ENCODE measurements around the gene C1orf87.

The C1orf87 gene

DNA sequence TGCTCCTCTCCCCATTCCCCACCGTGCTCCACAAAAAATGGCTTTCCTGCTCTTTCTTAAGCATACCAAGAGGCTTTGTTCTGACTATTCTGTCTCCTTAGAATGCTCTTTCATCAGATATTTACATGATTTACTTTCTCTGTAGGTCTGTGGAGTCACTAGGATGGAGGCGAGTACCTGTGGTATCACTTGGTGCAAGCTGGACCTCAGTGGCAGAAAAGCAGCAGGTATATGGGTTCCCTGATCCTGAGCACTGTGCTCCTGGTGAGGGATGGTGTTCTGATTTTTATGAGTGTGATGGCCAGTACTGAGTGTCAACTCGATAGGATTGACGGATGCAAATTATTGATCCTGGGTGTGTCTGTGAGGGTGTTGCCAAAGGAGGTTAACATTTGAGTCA lies 10.0 kb downstream of the C1orf87 start:
- no peak for DNase-seq (ENCODE audit: low read depth in 2 of 2)

DNA sequence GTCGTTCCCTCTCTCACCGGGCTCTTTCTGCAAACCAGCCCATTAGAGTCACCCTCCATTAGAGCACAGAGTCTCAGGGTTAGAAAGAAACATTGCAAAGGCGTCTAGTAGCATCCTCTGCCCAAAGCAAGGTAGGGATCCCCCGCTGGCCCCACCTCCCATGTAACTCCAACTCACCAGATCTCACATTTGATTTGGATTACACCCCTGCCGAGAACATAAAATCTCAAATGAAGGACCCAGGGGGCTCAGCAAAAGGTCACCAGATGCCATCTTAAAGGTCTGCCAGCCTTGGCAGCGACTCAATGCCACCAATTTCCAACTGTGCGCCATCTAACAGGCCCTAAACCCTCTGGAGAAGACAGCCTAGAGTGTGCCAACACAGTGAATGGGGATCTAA lies 14.1 kb downstream of the C1orf87 start:
- DNase-seq (ENCODE audit: low read depth in 2 of 2) = no peak

DNA sequence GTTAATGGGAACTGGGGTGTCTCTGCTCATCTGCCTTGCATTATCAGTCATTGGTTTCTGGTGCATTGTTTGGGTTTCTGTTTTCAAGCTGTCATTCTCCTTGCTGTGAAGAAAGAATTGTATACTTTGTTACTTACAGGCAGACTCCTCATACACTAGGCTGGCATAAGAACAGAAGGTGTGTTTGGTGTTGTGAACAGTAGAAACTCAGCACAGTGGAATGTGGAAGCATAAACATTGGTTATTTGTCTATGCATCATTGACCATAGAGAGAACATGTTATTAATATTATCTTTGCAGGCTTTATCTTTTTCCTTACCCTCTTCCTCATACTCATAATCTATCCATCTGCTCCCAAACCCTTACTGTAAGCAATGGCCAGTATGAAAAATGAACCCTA lies 18.2 kb downstream of the C1orf87 start:
- no peak for DNase-seq (ENCODE audit: low read depth in 2 of 2)

GRCh38 chr1:60054374-60054773 lies 19.2 kb downstream of the C1orf87 start:
- DNase-seq (ENCODE audit: low read depth in 2 of 2) = no peak

DNA sequence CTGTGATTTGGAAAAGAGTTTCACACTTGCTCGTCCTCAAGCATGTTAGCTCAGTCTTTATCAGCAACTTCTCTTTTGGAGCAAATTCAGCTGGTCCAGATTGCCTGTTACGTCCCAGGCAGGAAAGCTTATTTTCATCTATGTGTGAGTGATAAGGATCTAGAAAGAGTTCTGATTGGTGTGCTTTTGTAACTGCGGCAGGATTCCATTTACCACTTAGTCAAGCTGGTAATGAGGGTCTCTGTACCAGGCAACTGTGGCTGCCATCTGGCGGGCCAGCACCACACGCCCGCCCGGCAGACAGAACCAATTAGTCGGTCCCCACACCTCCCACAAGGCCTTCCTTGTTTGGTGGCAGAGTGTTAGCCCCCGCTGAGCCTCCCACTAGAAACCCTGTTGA lies 21.0 kb downstream of the C1orf87 start:
- no peak for DNase-seq (ENCODE audit: low read depth in 2 of 2)

- no peak for DNase-seq (ENCODE audit: low read depth in 2 of 2)
These were observed 22.4 kb downstream of the C1orf87 start for GRCh38 chr1:60051191-60051590.

GRCh38 chr1:60049188-60049587 lies 24.4 kb downstream of the C1orf87 start:
- DNase-seq (ENCODE audit: low read depth in 2 of 2) = no peak

DNA sequence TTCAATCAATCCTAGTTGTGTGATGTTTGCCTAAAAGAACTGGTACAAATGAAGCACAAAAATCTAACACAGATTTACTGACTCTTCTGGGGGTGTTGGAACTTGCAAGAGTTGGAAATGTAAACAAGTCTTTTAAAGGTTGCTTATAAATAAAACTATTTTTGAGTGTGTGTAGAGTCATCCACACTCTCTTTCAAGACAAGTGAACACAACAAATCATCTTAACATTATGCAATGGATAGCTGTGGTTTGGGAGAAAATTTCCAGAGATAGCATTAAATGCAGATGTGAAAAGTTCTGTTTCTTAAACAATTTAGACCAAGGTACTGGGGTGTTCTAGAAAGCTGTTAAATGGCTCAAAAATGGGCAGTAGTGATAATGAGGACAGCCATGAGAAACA lies 28.7 kb downstream of the C1orf87 start:
- no peak for DNase-seq (ENCODE audit: low read depth in 2 of 2)

- DNase-seq (ENCODE audit: low read depth in 2 of 2) = no peak
These were observed 31.8 kb downstream of the C1orf87 start for GRCh38 chr1:60041783-60042182.

DNA sequence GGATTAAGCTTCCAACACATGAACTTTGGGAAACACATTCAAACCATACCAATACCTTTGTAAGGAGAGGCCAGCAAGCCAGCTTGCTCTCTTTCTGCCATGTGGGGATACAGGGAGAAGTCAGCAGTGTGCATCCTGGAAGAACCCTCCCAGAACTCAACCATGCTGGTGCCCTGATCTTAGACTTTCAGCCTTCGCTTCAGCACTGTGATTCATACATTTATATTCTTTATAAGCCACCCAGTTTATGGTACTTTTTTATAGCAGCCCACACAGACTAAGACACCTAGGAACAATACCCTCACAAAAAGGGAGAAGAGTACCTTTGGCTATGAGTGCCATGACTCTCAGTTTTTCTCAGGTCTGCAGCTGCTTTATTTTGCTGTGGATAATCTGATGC lies 35.9 kb downstream of the C1orf87 start:
- DNase-seq (ENCODE audit: low read depth in 2 of 2) = no peak

DNA sequence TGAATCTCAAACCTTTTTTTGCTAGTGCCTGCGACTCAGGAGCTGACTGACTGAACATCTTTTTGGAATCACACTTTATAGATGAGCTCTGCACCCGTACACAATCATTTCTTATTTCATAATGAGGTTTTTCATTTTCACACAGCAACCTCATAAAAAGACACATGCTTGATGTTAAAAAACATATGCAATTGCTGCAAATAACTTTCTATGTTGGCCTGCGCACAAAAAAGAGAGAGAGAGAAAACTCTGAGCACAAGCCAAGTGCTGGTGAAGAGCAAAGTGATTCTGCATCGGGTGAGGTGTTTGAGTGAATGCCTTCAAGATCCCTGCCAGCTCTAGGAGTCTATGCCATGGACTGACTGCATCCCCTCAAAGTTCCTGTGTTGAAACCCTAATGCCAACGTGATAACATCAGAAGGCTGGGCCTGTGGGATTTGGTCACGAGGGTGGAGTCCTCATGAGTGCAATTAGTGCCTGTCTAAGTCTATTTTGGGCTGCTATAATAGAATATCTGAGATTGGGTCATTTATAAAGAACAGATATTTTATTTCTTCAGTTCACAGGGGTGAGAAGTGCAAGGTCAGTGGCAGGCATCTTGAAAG lies 36.6 kb downstream of the C1orf87 start:
- no peak for DNase-seq (ENCODE audit: low read depth in 2 of 2)

- DNase-seq (ENCODE audit: low read depth in 2 of 2) = no peak
These were observed 37.6 kb downstream of the C1orf87 start for GRCh38 chr1:60035921-60036320.

DNA sequence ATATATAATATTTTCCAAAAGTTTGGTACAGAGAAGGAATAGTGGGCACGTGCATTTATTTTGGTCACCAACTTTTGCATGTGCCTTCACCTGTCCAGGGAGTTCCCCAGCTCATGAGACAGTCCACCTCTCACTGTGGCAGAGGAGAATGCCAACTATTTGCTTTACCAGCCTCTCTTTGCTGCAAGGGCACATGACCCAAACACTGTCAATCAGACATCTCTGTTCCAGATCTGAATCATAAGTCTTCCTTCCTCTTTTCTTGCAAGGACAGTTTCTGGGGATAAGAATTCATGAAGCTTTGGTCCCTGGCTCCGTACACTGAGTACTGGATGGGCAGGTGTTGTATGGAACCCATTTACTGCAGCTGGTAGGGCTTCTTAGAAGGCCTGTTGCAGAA lies 38.6 kb downstream of the C1orf87 start:
- DNase-seq (ENCODE audit: low read depth in 2 of 2) = no peak

GRCh38 chr1:60033066-60033465 lies 40.5 kb downstream of the C1orf87 start:
- no peak for DNase-seq (ENCODE audit: low read depth in 2 of 2)

DNA sequence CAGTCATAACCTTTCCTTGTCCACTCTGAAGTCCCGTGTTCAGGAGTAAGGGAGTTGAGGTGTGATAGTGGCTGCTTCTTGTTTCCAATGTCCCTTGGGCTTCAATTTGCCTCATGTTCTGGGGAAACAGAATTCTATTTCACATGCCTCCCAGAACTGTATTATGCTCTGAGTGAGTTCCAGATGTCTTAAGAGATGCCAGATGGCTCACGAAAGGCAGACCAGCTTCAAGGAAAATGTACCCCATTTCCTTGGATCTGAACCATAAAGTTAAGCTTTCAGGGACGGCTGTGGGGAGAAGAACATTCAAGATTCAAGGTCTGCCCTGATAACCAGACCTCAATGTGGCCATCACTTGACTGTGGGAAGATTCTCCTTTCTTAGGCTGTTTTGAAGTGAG lies 42.4 kb downstream of the C1orf87 start:
- no peak for DNase-seq (ENCODE audit: low read depth in 2 of 2)

- DNase-seq (ENCODE audit: low read depth in 2 of 2) = no peak
These were observed 48.0 kb downstream of the C1orf87 start for GRCh38 chr1:60025552-60025951.

GRCh38 chr1:60017508-60018205 lies 55.9 kb downstream of the C1orf87 start:
- DNase-seq (ENCODE audit: low read depth in 2 of 2) = no peak

GRCh38 chr1:60010690-60011089 lies 62.9 kb downstream of the C1orf87 start:
- DNase-seq (ENCODE audit: low read depth in 2 of 2) = no peak

DNA sequence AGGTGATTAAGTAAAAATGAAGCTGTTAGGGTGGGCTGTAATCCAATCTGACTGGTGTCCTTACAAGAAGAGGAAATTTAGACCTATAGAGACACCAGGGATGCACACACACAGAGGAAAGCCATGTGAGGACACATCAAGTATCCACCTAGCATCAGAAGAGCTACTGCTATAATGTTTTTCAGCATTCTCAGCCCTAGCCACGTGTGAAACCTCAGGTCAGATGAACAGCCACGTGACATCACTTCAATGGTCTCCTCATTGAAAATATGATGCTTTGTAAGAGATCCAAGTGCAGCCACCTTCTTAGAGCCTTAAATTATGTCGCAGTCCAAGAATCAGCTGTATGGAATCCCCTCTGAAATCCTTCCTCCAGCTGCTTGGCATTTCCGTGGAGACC lies 65.1 kb downstream of the C1orf87 start:
- no peak for DNase-seq (ENCODE audit: low read depth in 2 of 2)

DNA sequence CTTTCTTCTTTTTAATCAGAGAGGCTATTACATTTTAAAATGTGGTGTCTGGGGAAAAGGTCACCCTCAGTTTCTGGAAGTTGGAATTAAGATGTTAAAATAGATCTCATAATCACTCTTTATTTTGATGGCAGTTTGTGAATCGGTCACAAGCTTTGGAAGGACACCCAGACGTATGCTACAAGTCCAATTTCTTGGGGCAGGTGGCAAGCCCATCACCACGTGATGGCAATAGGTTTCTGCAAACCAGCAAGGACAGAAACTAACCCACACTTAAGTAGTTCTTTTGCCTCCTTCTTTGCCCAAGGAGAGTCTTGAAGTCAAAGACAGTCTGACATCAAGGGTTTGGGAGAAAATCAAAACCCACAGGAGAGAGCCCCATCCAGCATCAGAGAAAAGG lies 72.9 kb downstream of the C1orf87 start:
- no peak for DNase-seq (ENCODE audit: low read depth in 2 of 2)

- DNase-seq (ENCODE audit: low read depth in 2 of 2) = no peak
These were observed 73.8 kb downstream of the C1orf87 start for GRCh38 chr1:59999746-60000145.

DNA sequence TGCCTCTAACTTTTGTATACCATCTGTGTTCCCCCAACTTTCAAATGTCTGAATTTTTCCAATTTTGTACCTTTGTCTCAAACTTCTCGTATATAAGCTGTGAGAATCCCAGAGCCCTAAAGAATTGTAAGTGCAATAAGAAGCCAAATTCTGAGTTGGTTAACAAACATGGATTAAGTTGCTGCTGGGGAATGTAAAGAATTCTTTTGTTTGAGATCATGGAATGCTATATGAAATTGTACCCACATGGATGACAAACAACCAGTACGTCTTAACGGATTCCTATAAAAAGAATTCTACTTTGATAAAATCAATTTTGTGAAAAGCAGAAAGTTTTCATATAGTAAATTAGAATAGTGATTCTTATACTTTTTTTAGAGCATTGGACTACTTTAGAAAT lies 74.6 kb downstream of the C1orf87 start:
- DNase-seq (ENCODE audit: low read depth in 2 of 2) = no peak

GRCh38 chr1:59997479-59998115 lies 76.0 kb downstream of the C1orf87 start:
- DNase-seq (ENCODE audit: low read depth in 2 of 2) = no peak
